Suppressor macrophage treated with lipopolysaccharide for 1 hour (primary cell): ENCODE data around the gene TTC9C.
"Not testable (repeated sequence)": the region's sequence is repeated elsewhere in the genome, so short reads cannot be mapped to it uniquely, and the experiment has no call there.

Experiments
- DNase-seq, 3 donors: peaks; one replicate each; pipeline ENCODE4 v3.0.0-alpha.2; 2020 to 2022

The TTC9C gene

DNA sequence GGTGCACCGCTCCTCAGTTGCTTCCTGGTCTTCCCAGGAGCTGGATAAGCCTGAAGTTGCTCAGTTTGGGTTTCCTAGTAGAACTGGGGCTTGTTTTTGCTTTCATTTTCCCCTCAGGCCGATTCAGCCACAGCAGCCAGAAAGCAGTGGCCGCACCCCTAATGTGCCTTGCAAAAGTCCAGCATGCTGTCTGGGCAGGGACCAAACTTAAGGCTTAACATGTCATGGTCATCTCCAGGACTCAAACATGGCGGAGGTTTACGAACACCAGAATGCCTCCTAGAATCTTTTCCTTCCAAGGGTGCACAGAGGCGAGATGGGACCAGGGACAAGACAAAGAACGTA, 18.3 kb upstream of the TTC9C start:
- DNase-seq = peak; percentile 47 to 74 (median 69)

DNA sequence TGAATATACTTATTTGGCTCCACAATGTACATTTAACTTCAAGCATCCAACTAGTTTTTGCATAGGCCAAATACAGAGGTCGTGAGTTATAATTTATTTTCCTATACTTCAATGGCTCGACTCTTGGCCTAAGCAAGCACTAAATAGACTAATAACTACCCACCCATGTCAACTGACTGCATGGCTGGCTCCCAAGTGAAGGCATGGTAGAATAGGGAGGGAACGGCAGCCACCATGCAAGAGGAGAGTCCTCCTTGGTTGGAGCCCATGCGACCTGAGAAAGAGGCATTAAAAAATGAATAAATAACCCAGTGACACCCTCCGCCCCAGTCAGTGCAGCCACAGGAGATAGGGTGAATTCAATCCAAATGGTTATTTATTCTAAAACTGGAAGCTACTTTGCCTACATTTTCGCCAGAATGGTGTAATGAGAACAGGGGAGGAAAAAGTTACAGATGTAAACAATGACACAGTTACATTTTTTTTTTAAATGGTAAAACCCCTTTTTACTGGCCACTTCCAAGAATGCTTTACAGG, 15.9 kb upstream of the TTC9C start:
- DNase-seq = no peak

DNA sequence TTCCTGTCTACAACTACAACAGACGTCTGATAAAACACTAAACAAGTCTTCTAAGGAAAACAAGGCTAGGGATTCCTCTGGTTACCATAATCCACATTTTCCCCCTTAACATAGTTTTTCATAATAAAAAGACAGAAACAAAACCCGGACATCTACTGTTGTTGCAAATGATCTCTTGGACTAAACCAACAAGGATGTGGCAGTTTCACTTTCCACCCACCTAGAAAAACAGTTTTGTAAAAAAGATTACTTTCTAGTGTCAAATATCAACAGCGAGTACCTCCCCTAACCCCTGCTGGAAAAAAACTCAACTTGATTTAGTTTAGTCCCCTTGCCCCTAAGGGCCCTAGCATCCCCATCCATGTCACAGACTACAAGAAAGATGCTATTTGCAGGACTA, 15.4 kb upstream of the TTC9C start:
- DNase-seq = no peak

DNA sequence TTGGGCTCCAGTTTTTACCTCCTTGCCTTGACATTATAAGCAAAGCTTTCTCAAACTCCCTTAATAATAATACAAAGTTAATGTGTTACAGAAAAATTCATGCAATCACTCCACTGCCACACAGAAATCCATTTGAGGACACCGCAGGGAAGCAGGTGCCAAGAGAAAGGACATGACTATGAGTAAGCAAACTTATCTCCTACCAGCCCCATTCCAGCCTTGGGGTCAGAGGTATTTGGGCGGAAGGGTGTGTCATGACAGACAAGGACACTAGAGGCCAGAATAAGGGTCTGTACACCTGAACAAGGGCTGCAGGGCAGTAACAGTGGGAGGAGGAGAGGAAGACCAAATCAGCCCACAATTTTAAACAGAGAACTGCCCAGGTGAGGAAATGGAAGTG, 14.9 kb upstream of the TTC9C start:
- DNase-seq = no peak

DNA sequence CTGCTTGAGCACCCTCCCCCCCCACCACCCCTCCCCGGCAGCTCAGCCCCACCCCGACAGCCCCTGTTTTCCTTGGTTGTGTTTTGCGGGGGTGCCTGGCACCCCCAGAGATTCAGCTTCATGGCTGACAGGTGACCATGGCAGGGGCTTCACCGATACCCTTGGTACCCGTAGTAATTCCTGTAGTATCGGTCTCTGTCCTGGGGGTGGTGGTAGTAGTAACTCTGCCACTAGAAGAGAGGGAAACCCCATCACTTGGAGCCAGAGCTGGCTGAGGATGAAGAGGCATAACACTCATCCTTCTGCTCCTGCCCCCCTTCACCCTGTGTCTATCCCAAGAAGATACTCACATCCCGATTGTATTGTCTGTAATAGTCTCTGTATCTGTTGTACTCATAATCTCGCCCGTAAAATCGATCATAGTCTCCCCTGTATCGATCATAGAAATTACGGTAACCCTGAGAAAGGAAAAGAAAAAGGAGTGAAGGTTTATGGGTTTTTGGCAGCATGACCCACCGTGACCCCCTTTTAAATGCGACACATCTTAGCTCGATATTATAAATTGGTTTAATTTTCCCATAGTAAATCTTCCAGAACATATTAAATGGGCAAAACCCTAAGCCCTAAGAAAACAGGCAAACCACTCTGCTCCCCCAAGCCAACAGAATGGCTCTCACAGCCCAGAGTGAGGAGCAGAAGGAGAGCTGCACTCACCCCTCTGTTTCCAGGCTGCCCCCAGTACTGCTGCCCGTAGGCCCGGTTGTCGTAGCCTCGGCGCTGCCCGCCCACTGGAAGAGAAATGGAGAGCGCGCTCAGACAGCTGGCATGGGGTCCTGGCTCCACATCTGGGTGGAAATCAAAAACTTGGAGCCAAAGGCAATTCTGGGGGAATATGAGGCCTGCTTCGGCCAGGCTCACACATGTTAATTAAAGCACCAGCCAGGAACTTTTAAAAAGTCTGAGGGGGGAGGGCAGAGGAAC, 12.8 kb upstream of the TTC9C start:
- no peak for DNase-seq

DNA sequence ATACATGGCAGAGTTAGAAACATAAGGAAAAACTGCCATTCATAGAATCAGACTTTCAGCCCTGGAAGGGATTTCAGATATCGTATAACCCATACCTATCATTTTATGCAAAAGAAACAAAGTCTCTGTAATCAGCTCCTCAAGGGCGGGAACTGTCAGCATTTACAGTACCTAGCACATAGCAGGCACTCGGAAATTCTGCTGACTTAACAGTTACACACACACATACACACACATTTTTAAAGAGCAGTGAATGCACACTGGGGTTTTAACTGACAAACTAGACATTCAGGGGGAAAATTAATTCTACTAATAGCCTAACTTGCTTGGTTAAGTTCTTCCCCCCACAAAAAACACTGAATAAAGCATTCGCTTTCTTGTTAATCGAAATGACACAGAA, 12.1 kb upstream of the TTC9C start:
- DNase-seq = no peak

DNA sequence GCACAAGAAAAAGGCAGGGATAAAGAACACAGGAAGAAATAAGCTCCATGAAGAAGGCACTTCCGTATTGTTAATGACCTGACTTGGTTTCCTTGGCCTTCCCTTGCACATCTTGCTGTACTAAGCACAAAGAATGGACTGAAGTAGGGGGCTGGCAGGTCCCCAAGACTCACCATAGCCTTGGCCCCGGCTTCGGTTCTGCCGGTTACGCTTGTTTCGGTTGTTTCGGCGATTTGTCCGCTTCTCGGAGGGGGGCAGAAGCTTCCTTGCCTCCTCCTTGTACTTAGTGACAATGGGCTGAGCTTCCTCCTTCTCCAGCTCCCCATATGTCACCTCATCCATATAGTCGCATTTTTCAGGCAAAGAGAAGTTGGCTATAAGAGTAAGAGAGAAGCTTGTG, 11.5 kb upstream of the TTC9C start:
- no peak for DNase-seq

DNA sequence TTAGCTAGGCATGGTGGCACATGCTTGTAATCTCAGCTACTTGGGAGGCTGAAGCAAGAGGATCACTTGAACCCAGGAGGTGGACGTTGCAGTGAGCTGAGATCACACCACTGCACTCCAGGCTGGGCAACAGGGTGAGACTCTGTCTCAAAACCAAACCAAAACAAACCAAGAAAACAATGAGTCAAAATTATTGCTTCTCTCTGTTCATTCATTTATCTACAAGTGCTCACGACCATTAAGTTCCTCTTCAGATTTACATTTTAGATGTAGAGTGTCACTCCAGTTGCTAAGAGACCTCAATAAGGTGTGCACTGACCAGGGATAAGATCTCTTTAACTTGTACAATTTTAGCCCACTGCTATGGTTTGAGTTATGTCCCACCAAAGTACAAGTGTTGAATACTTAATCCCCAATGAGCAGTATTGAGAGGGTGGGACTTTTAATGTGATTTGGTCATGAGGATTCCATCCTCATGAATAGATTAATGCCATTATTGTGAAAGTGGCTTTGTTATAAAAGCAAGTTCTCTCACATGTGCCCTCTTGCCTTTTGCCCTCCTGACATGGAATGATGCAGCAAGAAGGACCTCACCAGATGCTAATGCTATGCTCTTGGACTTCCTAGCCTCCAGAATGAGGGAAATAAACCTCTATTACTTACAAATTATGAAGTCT, 8.8 kb upstream of the TTC9C start:
- DNase-seq = no peak

DNA sequence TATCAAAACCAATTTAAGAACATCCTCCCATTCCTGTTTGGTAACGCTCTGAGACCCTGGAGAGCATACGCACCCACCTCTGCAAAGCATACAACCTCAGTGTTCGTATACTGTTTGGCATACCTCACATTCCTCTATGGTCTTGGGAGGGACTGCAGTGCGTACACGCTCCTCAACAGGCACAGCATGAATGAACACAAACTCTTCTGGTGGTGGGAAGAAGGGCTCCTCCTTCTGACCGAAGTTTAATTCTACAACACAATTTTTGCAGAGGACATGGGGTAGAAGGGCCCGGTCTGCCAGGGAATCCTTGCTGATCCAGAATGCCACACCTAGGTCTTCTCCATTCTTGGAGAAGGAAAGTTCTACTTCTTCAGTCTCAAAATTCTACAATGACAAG, 6.3 kb upstream of the TTC9C start:
- no peak for DNase-seq

DNA sequence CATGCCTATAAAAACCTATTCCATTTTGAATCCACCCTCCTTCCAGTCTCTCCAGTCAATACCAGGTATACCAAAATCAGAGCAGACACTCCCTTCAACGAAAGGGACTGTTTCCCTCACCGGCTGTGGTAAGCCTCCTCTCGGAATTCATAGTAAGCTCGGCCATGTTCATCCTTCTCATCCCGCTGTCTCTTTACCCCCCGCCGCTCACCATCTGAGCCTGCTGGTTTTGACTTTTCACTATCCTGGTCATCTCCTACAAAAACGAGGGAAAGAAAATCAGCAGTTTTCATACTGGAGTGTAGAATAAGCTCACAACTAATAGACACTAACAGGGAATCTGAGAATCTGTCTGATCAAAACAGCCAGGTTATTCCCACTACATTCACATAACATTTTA, 4.1 kb upstream of the TTC9C start:
- DNase-seq = no peak

DNA sequence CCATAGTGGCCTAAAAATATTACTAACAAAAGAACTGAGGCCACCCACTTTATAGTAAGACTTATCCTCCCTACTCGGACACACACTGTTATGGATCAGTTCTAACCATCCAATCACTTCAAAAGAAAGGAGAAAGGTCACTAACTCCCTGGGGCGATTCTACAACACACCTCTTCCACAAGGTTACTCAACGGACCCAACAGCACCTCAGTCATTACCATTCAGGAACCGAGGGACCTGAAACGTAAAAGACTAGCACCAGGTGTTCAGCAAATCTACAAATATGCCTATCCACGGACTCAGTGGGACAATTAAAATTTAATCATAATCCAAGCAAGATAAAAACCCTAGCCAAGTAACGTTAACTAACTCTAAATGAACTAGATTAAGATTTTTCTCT, 2.6 kb upstream of the TTC9C start:
- DNase-seq = no peak

DNA sequence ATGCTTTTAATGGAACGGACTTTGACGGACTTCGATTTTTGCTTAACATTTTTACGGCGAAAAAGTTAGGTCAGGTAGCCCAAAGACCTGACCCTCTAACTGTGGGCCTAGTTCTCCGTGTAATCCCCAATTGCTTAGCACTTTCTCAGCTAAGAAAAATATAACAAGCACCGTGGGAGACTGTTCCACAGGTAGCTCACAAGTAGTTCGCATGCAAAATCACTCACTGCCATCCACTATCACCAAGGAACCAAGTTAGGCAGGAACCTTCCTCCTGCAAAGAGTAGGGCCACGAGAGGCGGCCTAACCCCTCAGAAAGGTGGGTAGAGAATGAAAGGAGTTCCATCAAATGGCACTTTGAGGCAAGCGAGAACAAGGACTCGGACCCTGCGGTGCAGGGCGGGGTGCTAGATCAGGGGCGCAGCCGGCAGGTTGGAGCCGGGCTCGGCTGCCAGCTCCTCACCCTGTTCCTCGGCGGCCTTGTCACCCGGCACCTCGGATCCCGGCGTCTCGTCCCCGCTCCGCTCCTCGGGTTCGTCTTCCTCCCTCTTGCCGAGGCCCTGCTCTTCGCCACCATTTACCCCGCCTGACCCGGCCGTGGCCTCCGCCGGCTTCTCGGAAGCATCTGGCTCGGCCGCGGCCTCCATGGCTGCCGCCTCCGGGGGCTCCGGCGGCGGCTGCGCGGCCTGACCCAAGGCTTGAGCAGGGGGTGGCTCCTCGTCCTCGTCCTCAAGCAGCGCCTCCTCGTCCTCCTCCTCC, 2.0 kb upstream of the TTC9C start:
- no peak for DNase-seq

DNA sequence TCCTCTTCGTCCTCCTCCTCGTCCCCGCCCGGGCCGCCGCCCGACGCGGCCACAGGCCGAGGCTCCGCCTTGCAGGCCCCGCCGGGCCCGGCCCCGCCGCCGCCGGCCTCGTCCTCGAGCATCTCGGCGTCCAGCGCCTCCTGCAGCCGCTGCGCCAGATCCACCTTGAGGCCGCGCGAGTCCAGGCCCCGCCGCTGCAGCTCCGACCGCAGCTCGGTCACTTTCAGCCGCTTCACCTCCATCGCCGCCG, 1.4 kb upstream of the TTC9C start:
- DNase-seq = no peak

DNA sequence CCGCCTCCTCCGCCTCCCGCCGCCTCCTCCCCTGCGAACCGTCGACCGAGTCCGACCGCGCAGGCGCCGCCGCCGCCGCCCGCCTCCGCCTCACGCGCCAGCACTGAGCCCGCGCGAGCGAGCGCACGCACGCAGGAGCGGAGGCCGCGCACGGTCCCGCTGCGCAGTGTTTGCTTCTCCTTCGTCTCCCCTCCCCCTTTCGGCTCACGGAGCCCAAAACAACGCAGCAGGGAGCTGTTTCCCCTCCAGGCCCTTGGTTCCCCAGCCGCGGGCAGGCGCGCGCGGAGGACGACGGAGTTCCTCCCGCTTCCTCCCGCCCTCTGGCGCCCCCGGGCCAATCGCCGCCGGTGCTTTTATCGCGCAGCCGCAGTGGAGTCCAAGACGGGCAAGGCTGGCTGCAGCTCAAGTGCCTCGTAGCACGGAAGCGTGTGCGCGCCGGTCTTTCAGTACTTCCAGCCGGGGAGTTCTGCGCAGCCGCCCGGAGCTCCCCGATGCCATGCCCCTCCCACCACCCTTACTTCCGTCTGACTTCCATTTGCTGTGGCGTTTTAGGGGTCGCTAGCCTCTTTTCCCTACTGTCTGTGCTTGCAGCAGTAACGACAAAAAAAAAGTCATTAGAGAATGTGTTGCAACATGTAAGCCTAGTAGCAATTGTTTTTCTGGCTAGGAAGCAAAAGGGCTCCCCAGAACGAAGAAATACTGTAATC, 968 bp upstream of the TTC9C start, which contains the start of gene HNRNPUL2:
HNRNPUL2 (minus strand) TSS at position 293 of the 707 bp plus-strand sequence. CDS start 301 bp downstream, outside the sequence.
- peak; percentile 99 to 100 (median 99) for DNase-seq

DNA sequence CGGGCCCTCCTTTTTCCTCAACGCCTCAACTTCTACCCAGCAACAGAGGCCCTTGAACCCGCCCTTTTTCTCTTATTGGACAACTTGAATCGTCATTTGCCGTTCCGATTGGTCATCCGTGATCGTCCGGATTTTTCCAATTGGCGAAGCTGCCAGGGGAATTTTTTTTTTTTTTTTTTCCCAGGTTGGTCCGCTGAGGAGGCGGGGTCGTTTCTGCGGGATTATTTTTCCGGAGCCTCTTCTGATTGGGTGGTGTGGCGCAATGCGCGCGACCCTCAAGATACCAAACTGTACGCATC, 465 bp upstream of the TTC9C start:
- peak; percentile 94 to 99 (median 98) for DNase-seq

DNA sequence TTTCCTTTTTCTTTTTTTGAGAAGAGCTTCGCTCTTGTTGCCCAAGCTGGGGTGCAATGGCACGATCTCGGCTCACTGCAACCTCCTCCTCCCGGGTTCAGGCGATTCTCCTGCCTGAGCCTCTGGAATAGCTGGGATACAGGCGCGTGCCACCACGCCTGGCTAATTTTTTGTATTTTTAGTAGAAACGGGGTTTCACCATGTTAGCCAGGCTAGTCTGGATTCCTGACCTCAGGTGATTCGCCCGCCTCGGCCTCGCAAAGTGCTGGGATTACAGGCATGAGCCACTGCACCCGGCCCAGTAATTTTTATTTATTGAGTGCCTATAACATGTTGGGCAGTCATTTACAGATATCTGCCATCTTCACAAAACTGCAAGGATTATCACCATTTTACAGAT, 1.8 kb downstream of the TTC9C start:
- DNase-seq = not testable (repeated sequence)

DNA sequence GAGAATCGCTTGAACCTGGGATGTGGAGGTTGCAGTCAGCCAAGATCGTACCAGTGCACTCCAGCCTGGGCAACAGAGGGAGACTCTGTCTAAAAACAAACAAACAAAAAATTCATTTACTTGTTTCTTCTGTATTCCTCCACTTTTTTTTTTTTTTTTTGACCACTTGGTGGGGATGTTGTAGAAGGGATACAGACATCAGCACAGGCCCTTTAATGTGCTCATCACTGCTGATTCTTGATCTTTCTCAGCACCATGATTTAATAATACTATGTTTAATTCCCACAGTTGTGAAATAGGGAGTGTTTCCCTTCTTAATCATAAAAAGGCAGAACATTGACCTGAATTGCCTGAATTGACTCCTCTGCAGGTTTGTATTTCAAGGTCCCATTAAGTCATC, 4.5 kb downstream of the TTC9C start:
- peak; percentile 40 to 80 (median 55) for DNase-seq

DNA sequence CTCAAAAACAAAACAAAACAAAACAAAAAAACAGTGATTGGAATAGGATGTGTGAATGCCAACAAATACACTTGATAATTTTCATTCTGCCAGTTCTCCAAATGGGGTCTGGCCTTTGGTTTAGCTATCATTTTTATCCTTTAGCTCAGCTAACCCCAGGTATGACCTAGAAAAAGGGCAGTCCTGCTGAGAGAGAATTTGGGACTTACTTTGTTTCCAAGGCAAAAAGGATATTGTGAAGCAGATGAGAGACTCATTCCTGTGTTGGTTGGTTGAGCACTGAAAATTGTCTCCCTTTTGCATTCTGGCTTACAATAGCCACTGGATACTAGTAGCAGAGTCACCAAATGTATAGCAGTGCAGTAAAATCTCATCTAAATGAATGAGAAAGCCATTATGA, 8.9 kb downstream of the TTC9C start:
- DNase-seq = no peak

DNA sequence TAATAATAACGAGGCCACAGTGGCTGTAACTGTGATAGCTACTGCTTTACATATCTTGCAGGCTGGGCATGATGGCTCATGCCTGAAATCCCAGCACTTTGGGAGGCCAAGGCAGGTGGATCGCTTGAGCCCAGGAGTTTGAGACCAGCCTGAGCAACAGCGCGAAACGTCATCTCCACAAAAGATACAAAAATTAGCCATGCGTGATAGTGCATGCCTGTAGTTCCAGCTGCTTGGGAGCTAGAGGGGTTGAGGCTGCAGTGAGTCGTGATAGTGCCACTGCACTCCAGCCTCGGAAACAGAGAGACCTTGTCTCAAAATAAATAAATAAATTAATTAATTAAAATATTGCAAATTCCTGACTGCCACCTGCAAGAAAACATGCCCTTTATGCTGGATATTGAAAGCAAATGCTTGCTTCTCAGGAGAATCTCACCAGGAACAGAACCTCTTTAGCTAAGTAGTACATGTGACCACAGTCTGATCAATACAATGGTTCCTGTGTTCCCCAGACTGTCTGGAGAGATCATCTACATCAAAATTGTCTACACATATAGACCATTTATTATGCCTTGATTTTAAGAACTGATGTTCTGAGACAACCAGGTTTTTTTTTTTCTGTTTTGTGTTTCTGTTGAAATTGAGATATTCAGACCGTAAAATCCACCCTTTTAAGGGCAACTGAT, 19.3 kb downstream of the TTC9C start:
- DNase-seq = no peak

DNA sequence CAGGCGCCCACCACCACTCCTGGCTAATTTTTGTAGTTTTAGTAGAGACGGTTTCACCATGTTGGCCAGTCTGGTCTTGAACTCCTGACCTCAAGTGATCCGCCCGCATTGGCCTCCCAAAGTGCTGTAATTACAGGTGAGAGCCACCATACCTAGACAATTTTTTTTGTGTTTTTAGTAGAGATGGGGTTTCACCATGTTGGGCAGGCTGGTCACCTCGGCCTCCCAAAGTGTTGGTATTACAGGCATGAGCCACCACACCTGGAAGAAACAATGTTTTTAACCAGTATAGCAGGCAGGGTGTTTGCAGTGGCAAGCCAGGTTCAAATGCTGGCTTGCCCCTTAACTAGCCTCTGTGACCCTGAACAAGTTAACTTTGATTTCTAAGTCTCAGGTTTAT, 21.6 kb downstream of the TTC9C start:
- DNase-seq = not testable (repeated sequence)

DNA sequence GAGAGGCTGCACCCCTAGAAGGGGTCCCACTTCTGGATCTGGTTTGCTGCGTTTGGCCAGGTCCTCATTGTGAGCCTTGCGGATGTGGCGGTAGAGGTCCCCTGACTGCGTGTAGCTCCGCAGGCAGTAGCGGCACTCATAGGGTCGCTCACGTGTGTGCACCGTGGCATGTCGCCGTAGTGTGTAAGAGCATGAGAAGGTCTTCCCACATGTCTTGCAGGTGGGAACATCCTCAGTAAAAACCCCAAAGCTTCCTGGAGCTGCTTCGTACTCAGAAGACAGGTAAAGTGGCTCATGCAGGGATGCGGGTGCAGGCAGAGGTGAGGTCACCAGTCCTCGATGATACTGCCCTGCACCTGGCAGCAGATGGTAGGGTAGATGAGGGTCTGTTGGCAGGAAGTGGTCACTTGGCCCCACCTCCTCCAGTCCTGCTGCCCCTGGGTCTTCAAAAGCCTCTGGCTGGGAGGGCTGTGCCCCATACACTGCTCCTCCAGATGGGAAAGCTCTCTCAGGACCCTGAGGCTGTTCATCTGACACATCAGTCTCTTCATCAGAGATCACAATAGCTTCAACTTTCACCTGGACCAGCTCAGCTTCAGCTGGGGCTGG, 24.0 kb downstream of the TTC9C start:
- DNase-seq = no peak
